D341Med (cell line): ENCODE results near the gene IDH3A.

Experiments
- DNase-seq: peaks from one replicate; pipeline ENCODE4 v3.0.0; 2012; ENCODE audit warnings: low spot score

Gene IDH3A

GRCh38 chr15:78149068-78149804 lies at the start of gene IDH3A:
Gene IDH3A (plus strand): TSS chr15:78149362. CDS start chr15:78149404, 42 bp downstream.
- DNase-seq: peak; percentile 100

GRCh38 chr15:78100886-78101285 lies 48.3 kb upstream of the IDH3A start:
- no peak for DNase-seq

- DNase-seq: no peak
Measured at GRCh38 chr15:78101423-78102105, 47.6 kb upstream of the IDH3A start.

- no peak for DNase-seq
Measured at GRCh38 chr15:78102211-78102610, 47.0 kb upstream of the IDH3A start.

DNA sequence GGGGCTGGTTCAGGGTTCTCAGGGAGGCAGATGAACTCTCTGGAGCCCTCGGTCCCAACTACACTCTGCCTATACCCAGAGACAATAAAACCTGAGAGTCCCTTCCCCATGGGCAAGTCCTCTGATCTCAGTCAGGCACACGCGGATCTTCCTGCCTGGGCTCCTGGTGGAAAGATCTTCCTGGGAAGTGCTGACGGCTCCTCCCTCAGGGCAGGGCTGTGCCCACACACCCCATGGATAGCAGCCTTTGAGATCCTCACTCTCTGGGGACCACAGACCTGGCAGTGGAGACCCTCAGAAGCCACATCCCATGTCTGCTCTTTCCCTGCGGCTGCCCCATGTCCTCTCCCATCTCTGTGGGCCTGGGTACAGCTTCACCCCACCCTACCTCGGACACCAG lies 46.4 kb upstream of the IDH3A start:
- no peak for DNase-seq

- DNase-seq: no peak
Measured at GRCh38 chr15:78103406-78104118, 45.6 kb upstream of the IDH3A start.

- no peak for DNase-seq
Measured at GRCh38 chr15:78104119-78104479, 45.1 kb upstream of the IDH3A start.

- DNase-seq: no peak
Measured at GRCh38 chr15:78104566-78105475, 44.3 kb upstream of the IDH3A start.

DNA sequence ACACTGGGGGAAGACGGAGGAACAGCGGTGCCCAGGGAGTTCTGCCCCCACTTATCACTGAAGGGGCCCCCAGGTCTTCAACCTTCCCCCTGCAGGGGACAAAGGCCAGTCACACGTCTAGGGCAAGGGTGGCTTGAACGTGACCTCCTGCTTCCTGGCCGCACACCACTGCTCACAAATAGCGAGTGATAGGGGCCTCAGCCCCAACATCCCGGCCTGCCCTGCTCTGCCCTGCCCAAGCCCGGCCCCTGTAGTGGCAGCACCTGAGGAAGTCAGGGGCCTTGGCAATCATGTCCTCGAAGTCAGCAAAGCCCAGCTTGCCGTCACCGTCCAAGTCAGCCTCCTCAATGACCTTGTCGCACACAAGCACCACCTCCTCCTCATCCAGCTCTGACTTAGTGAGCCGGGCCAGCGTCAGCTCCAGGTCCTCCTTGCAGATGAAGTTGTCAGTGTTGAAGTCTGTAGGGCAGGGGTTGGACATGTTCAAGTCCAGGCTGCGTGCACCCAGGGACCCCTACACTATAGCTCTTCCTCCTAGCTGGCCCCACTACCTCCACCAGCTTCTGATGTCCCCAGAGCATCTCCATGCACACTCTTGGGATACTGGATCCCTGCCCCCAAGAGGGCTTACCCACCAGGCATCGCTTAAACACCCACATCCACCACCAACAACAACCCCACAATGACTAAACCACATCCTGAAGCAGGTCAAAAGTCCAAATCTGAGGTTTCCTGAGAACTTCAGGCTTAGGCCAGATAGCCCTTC lies 43.5 kb upstream of the IDH3A start:
- DNase-seq: no peak

DNA sequence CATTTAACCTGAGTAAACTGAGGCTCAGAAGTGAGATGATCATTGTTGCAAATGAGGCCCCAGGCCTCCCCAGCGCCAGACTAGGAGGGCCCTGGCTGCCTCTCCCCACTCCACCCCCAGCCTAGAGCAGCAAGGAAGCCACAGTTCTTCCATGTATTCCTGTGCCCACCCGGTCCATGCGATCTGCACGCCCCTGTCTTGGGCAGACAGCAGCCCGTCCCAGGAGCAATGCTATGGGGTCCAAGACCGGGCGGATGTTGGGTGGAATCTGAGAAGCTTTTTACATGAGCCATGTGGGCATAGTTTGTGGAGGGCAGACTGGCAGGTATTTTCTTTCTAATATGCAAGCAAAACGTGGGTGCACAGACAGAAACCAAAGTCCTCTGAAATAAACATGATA lies 41.7 kb upstream of the IDH3A start:
- DNase-seq: no peak

GRCh38 chr15:78108300-78109084 lies 40.7 kb upstream of the IDH3A start:
- DNase-seq: peak; percentile 89

GRCh38 chr15:78109156-78109555 lies 40.0 kb upstream of the IDH3A start:
- DNase-seq: no peak

DNA sequence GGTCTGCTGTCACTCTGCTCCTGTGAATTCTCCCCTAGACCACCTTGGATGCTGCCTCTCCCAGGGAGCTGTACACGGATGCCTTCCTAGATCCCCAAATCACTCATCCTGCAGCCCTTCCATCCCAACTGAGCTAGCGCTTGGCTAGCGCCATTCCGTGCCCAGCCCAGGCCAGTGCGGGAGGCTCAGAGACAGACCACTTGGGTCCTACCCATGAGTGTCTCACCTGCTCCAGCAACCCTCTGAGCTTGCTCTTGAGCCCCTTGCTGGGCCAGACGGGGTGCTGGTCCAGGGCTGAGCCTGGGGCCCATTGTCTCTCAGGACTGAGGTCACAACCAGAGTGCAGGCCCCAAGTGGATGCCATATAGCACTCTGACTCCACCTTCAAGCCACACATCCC lies 39.1 kb upstream of the IDH3A start:
- DNase-seq: no peak

DNA sequence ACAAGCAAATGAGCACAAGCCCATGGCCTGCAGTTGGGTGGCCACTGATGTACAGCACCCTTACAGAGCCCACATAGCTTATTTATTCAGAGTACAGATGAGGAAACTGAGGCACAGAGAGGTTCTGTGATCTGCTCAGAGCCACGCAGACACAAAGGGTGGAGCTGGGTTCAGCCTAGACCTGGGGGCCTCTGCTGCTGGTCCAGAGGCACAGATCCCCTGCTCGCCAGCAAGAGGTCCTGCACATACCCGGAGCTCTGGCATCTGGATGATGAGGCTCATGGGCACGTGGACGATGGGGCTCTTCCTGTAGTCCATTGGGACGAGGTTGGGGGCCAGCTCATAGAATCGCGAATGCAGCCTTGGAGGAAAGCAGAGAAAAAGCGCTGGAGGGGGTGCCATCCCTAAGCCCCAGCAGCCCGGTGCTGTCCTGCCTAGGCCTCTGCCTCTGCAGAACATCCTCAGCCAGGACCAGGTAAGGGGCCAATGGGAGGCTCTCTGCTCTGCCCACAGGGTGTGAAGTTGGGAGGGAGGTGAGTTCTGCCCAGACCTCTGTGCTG lies 38.2 kb upstream of the IDH3A start:
- DNase-seq: no peak

DNA sequence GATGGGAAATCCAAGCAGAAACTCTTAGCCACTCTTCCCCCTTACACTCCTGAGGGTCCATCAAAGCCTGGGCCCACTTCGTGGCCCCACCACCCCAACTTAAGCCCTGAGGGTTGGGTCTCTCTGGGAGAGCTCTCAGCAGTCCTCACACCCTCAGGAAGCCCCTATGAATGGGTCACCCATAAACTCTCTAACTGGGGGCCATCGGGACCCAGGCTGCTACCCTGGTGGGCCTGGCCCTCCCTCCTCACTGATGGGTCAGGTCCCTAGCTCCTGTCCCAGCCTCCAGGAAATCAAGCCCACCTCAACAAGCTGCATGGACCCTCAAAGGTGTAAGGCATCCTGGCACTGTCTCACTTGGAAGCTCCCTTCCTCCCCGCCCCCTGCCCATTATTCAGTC lies 37.4 kb upstream of the IDH3A start:
- no peak for DNase-seq

DNA sequence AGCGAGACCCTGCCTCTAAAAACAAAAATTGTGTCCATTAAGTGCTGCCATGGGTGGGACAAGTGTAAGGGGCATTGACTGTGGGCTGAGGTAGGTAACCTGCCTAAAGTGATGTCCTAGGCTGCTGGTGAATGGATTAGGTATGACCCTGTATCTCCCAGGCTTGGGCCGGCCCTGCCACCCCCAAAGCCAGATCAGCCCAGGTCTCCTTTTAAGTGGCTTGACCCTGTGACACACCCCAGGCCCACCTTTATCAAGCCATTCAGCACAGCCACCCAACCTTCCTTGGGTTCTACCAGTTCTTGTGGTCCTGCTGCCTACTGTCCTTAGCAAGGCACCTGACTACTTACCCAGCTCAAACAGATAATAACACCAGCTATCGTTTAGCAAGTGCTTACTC lies 36.6 kb upstream of the IDH3A start:
- DNase-seq: no peak

- DNase-seq: peak; percentile 8
Measured at GRCh38 chr15:78120523-78120922, 28.6 kb upstream of the IDH3A start.

DNA sequence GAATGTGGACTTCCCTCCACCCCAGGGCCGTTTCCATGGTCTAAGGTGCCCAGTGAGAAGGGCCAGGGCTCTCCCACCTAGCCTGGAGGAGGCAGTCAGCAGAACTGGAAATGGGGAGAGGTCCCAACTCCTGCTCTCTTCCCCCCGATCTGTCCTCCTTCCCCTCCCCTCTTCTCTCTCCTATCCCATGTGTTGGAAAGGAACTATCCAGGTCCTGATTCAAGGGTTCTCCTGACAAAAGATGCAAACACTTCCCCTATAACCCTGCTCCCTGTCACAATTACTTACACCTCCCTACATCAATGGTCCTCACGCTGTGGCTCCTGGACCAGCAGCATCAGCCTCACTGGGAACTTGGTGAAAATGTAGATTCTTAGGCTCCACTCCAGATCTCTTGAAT lies 23.9 kb upstream of the IDH3A start:
- DNase-seq: no peak

- no peak for DNase-seq
Measured at GRCh38 chr15:78127882-78128281, 21.3 kb upstream of the IDH3A start.

- no peak for DNase-seq
Measured at GRCh38 chr15:78129077-78129750, 19.9 kb upstream of the IDH3A start.
